SHP77 (cell line): ENCODE measurements around the gene SART1.

Experiments used
- DNase-seq, 2 experiments: peaks; one replicate each; lab custom pipeline; 2025; lab: John Stamatoyannopoulos, UW

Gene SART1

DNA sequence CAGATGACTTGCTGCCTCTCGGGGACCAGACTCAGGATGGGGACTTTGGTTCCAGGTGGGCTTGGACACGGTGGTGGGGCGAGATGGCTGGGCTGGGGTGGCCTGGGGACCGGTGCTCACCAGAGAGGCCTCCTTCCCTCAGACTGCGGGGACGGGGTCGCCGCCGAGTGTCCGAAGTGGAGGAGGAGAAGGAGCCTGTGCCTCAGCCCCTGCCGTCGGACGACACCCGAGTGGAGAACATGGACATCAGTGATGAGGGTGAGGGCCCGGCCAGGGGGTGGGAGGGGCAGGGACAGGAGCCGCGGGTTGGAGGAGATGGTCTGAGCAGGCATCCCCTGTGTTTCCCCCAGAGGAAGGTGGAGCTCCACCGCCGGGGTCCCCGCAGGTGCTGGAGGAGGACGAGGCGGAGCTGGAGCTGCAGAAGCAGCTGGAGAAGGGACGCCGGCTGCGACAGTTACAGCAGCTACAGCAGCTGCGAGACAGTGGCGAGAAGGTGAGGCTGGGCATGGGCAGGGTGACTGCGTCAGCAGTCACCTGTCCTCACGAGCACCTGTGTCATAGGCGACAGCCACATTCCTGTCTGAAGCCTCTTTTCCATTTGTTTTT is 5.9 kb downstream of the SART1 start:
- DNase-seq = no peak

DNA sequence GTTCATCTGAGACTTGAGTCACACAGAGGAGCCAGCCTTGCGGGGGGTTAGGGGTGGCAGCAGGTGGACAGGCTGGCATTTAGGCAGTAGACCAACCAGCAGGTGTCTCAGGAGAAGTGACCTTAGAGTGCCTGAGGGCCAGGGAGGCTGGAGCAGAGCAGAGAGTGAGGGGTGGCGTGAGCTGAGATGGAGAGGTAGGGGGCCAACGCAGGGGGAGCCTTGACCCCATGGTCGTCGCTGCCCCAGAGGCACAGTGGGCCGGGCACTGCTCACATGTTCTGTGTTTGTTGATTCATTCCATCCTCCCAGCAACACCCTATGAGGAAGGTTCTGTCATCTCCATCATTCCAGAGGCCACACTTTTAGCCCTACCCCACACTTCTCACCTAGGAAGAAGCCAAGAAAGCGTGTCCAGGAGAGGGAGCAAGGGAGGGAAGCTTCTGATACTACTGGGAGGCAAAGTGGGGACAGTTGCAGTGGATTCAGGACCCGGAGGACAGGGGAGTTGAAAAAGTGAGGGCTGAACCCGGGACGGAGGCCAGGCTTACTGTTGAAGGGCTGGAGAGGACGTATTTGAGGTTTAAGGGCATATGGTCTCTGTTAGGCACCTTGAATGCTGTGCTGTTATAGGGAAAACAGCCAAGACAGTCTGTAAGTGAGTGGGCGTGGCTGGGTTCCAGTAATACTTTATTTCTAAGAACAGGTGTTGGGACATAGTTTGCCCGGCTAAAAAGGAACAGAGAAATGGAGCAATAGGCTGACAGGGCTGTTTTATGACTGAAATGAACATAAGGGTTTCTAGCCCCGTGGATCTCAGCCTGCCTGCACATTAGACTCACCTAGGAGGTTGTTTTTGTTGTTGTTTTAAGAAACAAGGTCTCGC is 7.3 kb downstream of the SART1 start:
- no peak for DNase-seq

DNA sequence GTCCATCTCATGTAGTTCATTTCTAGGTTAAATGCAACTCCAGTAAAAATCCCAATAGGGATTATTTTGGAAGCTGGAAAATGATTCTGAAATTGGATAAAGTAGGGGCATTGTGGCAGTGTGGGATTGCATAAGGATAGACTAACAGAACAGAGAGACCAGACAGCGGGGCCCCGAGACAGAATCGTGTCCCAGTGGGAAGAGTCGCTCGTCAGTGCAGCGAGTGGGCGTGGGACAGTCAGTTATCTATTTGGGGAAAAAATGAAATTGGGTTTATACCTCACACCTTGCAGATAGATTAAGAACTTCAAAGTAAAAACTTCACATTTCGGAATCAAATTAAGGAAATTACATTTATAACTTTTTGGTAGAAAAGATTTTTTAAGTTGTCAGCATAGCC is 10.6 kb downstream of the SART1 start:
- DNase-seq = no peak

DNA sequence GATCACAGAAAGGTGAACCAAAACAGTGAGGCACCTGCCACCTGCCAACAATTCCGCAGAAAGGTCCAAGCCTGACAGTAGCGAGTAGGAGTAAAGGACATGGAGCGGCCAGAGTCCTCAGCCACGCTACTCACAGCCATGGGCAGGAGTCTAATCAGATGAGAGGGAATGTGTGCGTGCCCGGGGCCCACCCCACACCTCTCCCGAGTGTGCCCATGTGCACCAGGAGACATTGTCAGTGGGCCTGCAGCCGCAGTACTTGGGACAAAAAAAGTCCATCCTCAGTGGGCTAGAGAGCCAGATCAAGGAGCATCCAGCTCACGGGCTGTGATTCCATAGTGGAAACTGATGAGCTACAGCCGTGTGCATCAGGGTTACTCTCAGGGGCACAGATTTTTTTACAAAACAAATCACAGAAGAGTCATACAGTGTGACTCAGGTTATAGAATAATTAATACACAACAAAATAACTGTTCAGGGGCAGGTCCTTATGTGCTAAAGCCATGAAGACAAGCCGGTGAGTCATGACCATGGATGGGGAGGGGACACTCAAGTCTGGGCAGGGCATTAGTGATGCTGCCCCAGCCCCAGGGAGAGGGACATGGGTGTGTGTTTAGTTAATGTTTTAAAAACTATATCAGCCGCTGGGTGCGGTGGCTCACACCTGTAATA is 12.0 kb downstream of the SART1 start:
- no peak for DNase-seq

DNA sequence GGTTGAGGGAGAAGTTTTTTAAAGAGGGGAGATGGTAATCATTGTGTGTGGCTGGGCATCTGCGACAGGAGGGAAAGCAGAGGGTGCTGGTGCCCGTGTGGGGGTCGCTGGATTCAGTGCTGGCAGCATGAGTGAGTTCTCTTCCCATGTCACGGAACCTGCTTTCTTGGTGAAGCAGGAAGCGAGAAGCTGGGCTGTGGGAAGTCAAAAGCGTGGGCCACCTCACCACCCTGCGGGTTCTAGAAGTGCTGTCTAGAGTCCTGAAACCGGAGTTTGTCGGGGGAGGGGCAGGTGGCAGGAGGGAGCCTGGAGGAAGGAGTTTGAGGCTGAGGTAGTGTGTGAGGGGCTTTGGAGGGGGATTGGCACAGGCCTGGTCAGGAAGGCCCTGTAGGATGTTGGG is 14.2 kb downstream of the SART1 start:
- no peak for DNase-seq

DNA sequence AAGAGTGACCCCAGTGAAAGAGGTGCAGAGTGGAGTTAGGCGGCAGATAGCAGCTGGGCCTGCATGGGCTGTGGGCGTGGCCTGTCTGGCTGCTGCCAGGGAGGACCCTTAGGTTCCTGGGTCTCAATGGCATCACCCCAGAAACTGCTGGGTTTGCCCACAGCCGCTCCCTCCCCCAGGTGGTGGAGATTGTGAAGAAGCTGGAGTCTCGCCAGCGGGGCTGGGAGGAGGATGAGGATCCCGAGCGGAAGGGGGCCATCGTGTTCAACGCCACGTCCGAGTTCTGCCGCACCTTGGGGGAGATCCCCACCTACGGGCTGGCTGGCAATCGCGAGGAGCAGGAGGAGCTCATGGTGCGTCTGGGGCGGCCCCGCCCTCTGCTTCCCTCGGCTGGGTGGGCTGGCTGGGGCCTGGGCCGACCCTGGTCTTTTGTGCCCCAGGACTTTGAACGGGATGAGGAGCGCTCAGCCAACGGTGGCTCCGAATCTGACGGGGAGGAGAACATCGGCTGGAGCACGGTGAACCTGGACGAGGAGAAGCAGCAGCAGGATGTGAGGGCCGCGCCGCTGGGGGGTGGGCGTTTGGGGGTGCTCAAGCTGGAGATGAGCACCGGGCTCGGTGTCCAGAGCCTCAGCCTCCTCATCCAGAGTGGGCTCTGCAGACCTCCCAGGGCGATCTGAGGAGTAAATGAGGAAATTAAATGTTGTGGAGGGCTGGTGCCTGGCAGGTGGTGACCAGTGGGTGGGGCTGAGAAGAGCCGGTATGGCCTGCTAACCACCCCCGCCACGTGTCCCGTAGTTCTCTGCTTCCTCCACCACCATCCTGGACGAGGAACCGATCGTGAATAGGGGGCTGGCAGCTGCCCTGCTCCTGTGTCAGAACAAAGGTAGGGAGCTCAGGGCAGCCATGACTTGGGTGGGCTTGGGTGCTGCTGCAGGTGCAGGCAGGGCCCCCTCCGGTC is 15.0 kb downstream of the SART1 start:
- DNase-seq = no peak

DNA sequence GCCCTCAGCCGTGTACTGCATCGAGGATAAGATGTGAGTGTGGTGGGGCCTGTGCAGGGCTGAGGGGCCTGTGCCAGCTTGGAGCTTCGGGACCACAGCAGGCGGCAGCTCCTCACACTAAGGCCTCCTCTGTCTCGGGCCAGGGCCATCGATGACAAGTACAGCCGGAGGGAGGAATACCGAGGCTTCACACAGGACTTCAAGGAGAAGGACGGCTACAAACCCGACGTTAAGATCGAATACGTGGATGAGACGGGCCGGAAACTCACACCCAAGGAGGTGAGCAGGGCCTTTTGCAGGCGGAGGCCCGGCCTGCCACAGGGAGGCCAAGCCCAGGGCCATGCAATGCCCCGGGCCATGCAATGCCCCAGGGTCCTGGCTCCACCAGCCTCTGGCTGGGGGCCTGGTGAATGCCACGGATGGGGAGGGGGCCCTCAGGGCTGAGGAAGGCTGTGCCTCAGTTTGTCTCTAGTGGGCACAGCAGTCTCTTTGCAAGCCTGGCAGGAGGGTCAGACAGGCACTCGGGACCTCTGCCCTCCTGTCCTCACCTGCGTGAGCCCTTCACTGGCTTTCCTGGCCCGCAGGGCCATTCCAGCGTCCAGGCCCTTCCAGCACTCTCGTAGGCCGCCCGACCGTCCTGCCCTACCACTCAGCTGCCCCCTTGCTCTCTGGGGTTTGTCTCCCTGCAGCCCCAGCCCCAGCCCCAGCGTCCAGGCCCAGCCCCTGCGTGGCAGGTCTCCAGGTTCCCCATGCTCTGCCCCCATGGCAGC is 16.3 kb downstream of the SART1 start:
- DNase-seq = no peak

DNA sequence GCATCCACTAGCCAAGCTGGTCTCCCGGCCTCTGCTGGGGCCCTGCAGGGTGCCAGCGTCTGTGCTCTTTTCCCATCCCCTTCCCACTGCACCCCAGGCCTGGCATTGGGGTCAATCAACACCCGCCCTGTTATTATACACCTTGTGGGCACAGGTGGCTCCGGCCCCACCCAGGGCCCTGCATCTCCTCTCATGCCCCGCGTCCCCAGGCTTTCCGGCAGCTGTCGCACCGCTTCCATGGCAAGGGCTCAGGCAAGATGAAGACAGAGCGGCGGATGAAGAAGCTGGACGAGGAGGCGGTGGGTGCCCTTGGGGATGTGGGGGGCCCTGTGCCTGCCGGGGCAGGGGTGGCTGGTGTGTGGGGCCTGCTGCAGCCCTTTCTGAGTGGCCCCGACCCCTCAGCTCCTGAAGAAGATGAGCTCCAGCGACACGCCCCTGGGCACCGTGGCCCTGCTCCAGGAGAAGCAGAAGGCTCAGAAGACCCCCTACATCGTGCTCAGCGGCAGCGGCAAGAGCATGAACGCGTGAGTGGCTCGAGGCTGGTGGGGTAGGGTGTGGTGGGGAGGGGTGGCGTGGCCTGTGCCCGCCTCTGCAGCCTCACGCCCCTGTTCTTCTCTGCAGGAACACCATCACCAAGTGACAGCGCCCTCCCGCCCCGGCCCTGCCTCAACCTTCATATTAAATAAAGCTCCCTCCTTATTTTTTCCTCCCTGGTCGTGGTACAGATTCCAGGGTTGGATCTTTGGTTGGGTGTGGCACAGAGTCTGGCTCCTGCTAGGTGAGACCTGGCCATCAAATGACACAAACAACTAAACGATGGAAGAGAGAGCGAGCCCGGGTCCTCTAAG is 17.1 kb downstream of the SART1 start:
- no peak for DNase-seq

DNA sequence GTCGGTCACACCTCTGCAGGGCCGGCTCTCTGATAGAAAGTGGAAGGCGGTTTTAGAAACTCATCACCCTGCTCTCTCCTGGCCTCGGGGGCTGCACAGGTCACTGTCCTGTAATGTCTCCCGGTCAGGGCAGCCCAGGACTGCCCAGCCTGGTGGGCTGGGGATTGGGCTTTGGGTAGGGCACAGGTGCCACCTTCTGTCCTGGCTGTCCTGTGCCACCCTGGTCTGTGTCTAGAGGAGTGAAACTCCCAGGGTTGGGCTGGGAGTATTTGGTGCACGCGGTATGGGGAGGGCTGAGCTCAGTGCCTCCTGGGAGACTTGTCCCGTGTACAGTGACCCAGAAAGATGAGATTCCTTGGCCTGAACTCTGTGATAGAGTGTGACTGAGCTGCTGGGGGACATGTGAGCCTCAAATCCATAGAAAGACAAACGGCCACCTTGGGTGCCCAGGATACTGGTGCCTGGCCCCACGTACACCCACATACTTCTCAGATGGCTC is 17.8 kb downstream of the SART1 start:
- DNase-seq = no peak

DNA sequence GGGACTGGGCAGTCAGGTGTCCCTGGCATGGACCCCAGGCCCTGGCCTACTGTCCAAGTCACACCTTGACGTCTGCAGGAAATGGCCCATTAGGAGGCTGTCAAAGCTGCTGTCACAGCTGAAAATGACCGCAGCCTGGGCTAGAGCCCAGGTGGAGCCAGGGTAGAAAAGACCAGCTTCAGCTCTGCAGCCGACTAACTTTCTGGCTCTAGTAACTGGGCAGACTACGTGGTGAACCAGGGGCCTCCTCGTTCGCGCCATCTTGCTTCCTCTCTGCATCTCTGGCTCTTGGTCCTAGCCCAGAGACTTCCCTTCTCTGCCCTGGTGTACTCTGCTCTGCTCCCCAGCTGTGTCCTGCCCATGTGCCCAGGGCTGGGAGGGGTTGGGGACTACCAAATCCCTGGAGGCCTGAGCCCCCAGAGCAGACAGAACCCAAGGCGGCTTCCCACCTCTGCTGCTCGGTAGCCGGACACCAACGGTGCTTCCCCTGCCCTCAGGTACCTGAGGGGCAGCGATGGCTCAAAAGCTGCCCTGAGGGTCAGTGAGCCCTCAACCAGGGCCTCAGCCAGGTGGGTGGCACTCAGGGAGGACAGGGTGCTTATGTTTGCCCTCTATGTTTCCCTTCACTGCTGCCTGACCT is 19.7 kb downstream of the SART1 start:
- no peak for DNase-seq

DNA sequence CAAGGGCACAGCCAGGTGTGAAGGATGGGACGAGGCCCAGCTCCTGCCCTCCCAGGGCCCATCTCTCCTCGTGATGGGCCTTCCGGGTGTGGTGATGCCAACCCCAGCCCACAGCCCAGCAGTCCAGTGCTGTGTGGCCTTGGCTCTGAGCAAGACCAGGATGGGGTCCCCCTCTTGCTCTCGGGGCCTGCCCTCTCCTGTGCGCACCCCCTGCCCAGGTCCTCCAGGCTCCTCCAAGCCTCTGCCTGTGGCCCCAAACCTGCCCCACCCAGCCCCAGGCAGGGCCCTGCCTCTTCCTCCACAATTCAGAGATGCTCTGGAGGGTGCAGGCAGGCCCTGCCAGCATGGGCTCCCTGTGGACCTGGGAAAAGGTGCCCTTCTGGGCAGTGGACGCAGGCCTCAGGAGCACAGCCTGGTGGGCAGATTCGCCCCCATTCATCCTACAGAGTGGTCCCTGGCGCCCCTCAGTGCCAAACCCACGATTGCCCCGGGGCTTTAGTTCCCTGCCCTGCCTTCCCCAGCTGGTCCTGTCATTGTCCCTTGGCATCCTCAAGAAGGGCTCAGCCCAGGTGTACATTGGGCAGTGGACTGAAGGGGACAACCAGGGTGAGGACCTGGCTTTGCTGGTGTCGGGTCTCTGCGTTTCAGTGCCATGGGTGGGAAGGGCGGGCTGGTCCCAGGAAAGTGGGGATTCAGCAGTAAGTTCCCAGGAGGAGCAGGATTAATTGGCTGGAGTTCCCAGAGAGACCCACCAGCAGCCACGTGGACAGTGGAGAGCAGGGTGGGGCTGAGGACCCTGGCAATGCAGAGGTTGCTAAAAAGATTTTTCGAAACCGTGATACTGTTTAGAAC is 20.7 kb downstream of the SART1 start:
- no peak for DNase-seq

DNA sequence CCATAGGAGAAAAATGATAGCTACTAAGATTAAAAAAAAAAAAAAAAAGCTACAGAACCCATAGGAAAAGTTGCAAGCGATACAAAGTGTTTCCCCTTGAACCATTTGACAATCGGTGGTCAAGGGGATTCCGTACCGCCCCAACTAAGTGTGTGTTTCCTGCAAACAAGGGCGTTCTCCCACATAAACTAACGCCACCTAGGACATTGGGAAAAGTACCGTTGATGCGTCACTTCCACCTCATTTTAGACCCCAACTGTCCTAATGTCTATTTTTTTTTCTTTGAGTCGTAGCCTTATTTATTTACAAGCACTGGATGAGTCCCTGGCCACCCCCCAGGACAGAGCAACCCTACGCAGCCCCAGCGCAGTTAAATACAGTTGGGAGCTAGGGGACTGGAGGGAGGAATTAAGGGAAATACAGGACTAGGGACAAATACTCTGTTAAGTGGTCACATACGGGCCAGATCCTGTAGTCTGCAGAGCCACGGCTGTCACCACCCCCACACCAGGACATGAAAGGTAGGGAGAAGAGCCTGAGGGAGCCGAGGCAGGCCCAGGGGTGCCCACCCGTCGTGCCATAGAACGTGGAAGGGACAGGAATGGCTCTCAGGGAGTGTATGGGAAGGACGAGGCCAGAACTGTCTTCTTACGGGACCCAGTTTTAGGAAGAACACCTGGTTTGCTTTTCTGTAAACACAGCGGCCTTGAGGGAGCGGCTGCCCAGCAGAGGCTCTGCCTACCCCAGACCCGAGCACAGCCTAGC is 21.5 kb downstream of the SART1 start:
- no peak for DNase-seq

DNA sequence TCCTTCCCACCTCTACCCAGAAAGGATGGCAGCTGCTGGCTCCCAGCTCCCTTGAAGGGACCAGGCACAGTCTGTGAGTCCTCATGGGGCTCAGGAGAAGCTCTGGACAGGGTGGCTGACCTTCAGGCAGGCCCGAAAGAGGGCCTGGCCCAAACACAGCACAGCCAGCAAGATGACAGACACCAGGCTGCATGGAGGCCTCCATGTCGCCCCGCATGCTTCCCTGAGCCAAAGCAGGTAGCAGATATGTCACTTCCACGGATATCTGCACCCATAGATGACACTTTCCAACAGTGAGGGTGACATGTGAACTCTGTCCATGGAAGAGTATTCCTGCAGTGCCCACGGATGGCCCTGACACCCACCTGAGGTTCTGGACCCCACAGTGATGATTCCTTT is 22.1 kb downstream of the SART1 start:
- DNase-seq = no peak

DNA sequence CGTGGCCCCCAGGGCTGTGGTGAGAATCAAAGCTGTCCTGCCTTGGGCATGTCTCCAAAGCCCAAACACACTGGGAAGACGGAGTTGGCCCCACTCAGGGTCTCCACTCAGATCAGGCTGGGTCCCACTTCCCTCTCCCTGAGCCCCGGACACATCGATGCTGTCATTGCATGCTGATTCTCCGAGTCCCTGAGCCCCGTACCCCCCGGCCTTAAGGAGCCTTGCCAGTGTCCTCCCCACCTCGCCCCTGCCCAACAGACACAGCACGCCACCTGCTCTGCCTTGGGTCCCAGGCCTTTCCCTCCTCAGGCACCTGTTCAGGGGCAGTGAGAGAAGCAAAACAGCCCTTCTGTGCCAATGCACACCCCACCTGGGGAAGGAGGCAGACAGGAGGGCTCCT is 25.8 kb downstream of the SART1 start:
- no peak for DNase-seq

DNA sequence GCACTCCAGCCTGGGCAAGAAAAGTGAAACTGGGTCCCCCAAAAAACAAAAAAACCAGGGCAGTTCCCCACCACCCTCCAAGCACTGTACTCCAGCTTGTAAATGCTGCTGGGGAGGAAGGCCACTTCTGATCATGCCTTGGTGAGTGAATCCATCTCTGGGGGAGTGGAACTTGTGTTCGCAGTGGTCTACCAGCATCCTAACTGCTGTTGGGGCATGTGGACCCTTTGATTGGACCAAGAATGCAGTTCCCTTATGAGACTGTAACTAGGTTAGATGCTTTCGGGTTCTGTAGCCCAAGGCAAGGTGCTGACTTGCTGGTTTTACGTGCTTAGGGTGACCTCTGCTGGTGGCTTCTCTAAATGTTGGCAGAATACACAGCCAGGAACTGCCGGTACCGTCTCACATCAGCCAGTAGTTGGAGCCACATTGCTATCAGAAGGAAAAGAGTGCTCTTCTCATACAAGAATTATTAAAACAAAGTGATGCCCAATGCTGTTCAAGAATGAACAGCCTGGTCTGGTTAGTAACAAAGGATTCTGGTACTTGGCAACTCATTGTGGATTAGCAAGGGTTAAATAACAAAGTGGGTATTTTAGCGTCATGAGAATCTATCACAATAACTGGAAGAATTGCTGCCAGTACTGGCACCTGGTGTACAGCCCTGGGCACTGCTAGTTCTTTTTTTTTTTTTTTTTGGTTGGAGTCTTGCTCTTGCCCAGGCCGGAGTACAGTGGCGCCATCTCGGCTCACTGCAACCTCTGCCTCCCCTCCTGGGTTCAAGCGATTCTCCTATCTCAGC is 27.5 kb downstream of the SART1 start:
- DNase-seq = peak; percentile 79 to 87

DNA sequence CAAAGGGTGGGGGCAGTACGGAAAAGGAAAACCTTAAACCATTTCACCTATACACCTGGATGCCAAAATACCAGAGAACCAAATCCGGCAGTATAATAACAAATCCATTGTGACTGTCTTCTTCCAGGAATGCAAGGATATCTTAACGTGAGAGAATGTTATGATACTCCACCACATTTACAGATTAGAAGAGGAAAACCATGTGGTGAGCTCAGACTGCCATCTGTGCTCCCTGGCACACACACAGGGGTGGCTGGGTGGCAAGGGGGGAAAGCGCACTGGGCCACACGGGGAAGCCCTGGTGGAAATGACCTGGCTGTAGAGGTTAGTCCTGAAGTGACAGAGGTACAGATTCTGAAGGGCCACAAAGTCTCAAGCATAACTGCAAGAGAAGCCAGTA is 30.5 kb downstream of the SART1 start:
- no peak for DNase-seq

DNA sequence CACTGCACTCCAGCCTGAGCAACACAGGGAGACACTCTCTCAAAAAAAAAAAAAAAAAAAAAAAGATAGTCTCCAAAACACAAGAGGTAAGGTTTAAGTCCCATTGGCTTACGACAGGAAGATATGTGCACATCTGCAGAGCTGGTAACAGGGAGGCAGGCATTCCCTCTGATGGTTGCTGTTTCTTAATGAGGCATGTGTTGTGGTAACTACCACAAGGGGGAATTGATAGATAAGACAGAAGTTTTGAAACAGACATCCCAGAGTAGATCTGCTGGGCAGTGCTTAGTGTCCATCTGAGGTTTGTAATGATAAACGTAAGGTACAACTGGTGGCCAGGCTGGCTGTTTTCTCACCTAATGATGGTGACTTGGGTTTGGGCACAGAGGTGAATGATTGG is 35.8 kb downstream of the SART1 start:
- no peak for DNase-seq
